Smooth muscle cell (in vitro differentiated cells): ENCODE results near the gene CAMK4. TPM values are rescaled to one million over a fixed set of nuclear protein-coding genes. Genes with fewer than 3 reads are reported as not detected.
A peak's percentile ranks its signal among the peaks of the same experiment; 100 is the strongest.
"Not testable (repeated sequence)": the region's sequence is repeated elsewhere in the genome, so short reads cannot be mapped to it uniquely, and the experiment has no call there.

Source experiments
- DNase-seq: peaks from one replicate; lab custom pipeline; 2025; ENCODE audit not compliant: unreplicated experiment; lab: John Stamatoyannopoulos, UW
- H2AFZ ChIP-seq: fragments of 200-600 bp; sonication (generic); 2 replicates; pipeline ENCODE4 v1.6.0; 2016; ENCODE audit warnings: antibody characterized with exemption, low read depth, mild to moderate bottlenecking
- H3F3A ChIP-seq: fragments of 200-600 bp; sonication (generic); 2 replicates; pipeline ENCODE4 v1.6.0; 2017; ENCODE audit warnings: antibody characterized with exemption, low read depth
- H3K27ac ChIP-seq: fragments of 200-600 bp; sonication (generic); 2 replicates; pipeline ENCODE4 v1.5.1; 2016; ENCODE audit warnings: low read depth, mild to moderate bottlenecking
- H3K27me3 ChIP-seq: fragments of 200-600 bp; sonication (generic); 2 replicates; pipeline ENCODE4 v1.6.1; 2016; ENCODE audit warnings: low read depth, mild to moderate bottlenecking
- H3K36me3 ChIP-seq: fragments of 200-600 bp; sonication (generic); 2 replicates; pipeline ENCODE4 v1.5.1; 2016; ENCODE audit warnings: low read depth
- H3K4me1 ChIP-seq: fragments of 200-600 bp; sonication (generic); 2 replicates; pipeline ENCODE4 v1.5.1; 2016; ENCODE audit warnings: low read depth
- H3K4me2 ChIP-seq: fragments of 200-600 bp; sonication (generic); 2 replicates; pipeline ENCODE4 v1.6.0; 2016; ENCODE audit warnings: mild to moderate bottlenecking
- H3K4me3 ChIP-seq: fragments of 200-600 bp; sonication (generic); 2 replicates; pipeline ENCODE4 v1.5.1; 2016; ENCODE audit warnings: mild to moderate bottlenecking
- H3K79me2 ChIP-seq: fragments of 200-600 bp; sonication (generic); 2 replicates; pipeline ENCODE4 v1.6.0; 2016; ENCODE audit warnings: low read depth, mild to moderate bottlenecking
- H3K9ac ChIP-seq: fragments of 200-600 bp; sonication (generic); 2 replicates; pipeline ENCODE4 v1.6.0; 2016; ENCODE audit warnings: low read depth
- H3K9me3 ChIP-seq: fragments of 200-600 bp; sonication (generic); replicated peaks from 2 replicates; pipeline ENCODE4 v1.5.1; 2016; ENCODE audit warnings: low read depth
- H4K20me1 ChIP-seq: fragments of 200-600 bp; sonication (generic); 2 replicates; pipeline ENCODE4 v1.6.0; 2016; ENCODE audit warnings: low read depth
- CTCF ChIP-seq: fragments of 200-600 bp; sonication (generic); IDR thresholded peaks from 2 replicates; pipeline ENCODE4 v1.5.1; 2017; ENCODE audit warnings: borderline replicate concordance, mild to moderate bottlenecking, antibody characterized with exemption; ENCODE audit not compliant: insufficient read depth, poor library complexity, severe bottlenecking
- WGBS: methylation state at CpG from one replicate; pipeline ENCODE4 v1.1.7; 2016; ENCODE audit warnings: low lambda C conversion rate; 5-methylcytosine and 5-hydroxymethylcytosine counted together
- polyA plus RNA-seq: library from polyadenylated mRNA; unstranded; fragments of >200 nt; fragmentation: Nextera tagmentation; extraction: Ambion mirVana; gene quantifications from 2 replicates; pipeline ENCODE4 v1.2.1, GENCODE V29; 2016
- total RNA-seq: library from RNA; depleted of rRNA; stranded (reverse); fragments of >200 nt; gene quantifications from 2 replicates; pipeline ENCODE4 v1.2.3, GENCODE V29; 2014

The CAMK4 gene
- total and polyA plus RNA-seq, 2 experiments from 2014 or later = 1.1 to 3.6 TPM

- H3K9ac ChIP-seq = no peak overlapping the region
- H3K4me3 ChIP-seq = no peak overlapping the region
- peak overlapping the region; percentile 20 for H3K27ac ChIP-seq
- no peaks in the 10 kb centered on the region for H3K36me3 ChIP-seq
- no peaks in the 10 kb centered on the region for H3K27me3 ChIP-seq
- H3K79me2 ChIP-seq = no peaks in the 10 kb centered on the region
- no peaks in the 10 kb centered on the region for H4K20me1 ChIP-seq
- no peaks in the 10 kb centered on the region for H3K9me3 ChIP-seq
- no peak for TF ChIP-seq CTCF
- no peak overlapping the region for H2AFZ ChIP-seq
- H3F3A ChIP-seq = no peaks in the 10 kb centered on the region
- H3K4me1 ChIP-seq = no peaks in the 10 kb centered on the region
- no peak overlapping the region for H3K4me2 ChIP-seq
- no peak for DNase-seq
Measured at GRCh38 chr5:111347021-111347420, 122.8 kb downstream of the CAMK4 start.

- no peak for TF ChIP-seq CTCF
- no peak overlapping the region for H3K27ac ChIP-seq
- H4K20me1 ChIP-seq = no peaks in the 10 kb centered on the region
- H2AFZ ChIP-seq = no peak overlapping the region
- 91% methylated on average over 3 of the region's 3 CpGs for WGBS
- no peak overlapping the region for H3K9ac ChIP-seq
- H3K4me3 ChIP-seq = no peak overlapping the region
- no peaks in the 10 kb centered on the region for H3K79me2 ChIP-seq
- no peaks in the 10 kb centered on the region for H3K27me3 ChIP-seq
- H3K36me3 ChIP-seq = no peaks in the 10 kb centered on the region
- H3K4me1 ChIP-seq = no peaks in the 10 kb centered on the region
- no peaks in the 10 kb centered on the region for H3F3A ChIP-seq
- H3K9me3 ChIP-seq = no peaks in the 10 kb centered on the region
- no peak overlapping the region for H3K4me2 ChIP-seq
- no peak for DNase-seq
Measured at GRCh38 chr5:111348661-111349329, 124.6 kb downstream of the CAMK4 start.

- no peak for DNase-seq
- no peak for TF ChIP-seq CTCF
- Histone ChIP-seq H2AFZ (no peak overlapping the region), H3K9me3 (no peaks in the 10 kb centered on the region), H3K4me1 (no peaks in the 10 kb centered on the region), H3K4me2 (no peak overlapping the region), H3K79me2 (no peaks in the 10 kb centered on the region), H3K27me3 (no peaks in the 10 kb centered on the region), H3K9ac (no peak overlapping the region), H4K20me1 (no peaks in the 10 kb centered on the region), H3F3A (no peaks in the 10 kb centered on the region), H3K4me3 (no peak overlapping the region), H3K27ac (no peak overlapping the region), H3K36me3 (no peaks in the 10 kb centered on the region)
- WGBS = 81% methylated on average over 1 of the region's 1 CpG
Measured at GRCh38 chr5:111349429-111349828, 125.2 kb downstream of the CAMK4 start.

- DNase-seq = no peak
- Histone ChIP-seq H2AFZ (no peak overlapping the region), H3K79me2 (no peaks in the 10 kb centered on the region), H3K27ac (no peak overlapping the region), H3K9me3 (no peaks in the 10 kb centered on the region), H4K20me1 (no peaks in the 10 kb centered on the region), H3K4me2 (no peak overlapping the region), H3K4me3 (no peak overlapping the region), H3K4me1 (no peaks in the 10 kb centered on the region), H3K36me3 (no peaks in the 10 kb centered on the region), H3K9ac (no peak overlapping the region), H3F3A (no peaks in the 10 kb centered on the region), H3K27me3 (no peaks in the 10 kb centered on the region)
- 84% methylated on average over 3 of the region's 3 CpGs for WGBS
- no peak for TF ChIP-seq CTCF
Measured at GRCh38 chr5:111353035-111353434, 128.9 kb downstream of the CAMK4 start.

- not testable (repeated sequence) for H3K36me3 ChIP-seq, H3K4me2 ChIP-seq, H4K20me1 ChIP-seq, H3K79me2 ChIP-seq, H3K9me3 ChIP-seq, DNase-seq, H2AFZ ChIP-seq, H3F3A ChIP-seq, H3K9ac ChIP-seq, H3K4me3 ChIP-seq, H3K4me1 ChIP-seq, H3K27me3 ChIP-seq, H3K27ac ChIP-seq
- WGBS = 0% methylated on average over 1 of the region's 1 CpG
Measured at GRCh38 chr5:111358726-111359125, 134.5 kb downstream of the CAMK4 start.
